OCI-LY1 (cell line): ENCODE results near the gene SAMD11.

Experiments
- H2AFZ ChIP-seq: fragments of 200-600 bp; sonication (generic), shearing (Covaris generic); 2 replicates; pipeline ENCODE4 v1.6.0; 2014; ENCODE audit warnings: antibody characterized with exemption, mild to moderate bottlenecking, low read length
- H3F3A ChIP-seq: fragments of 200-600 bp; sonication (generic), shearing (Covaris generic); 2 replicates; pipeline ENCODE4 v1.6.0; 2014; ENCODE audit warnings: mild to moderate bottlenecking, antibody characterized with exemption, low read length, moderate library complexity; ENCODE audit not compliant: insufficient read depth
- H3K27ac ChIP-seq: fragments of 200-600 bp; sonication (generic); 2 replicates; pipeline ENCODE4 v1.5.1; 2014; ENCODE audit warnings: low read length, mixed run types, mild to moderate bottlenecking, low read depth; ENCODE audit not compliant: poor library complexity, severe bottlenecking
- H3K27me3 ChIP-seq: fragments of 200-600 bp; sonication (generic); 2 replicates; pipeline ENCODE4 v1.6.0; 2014; ENCODE audit warnings: antibody characterized with exemption, mild to moderate bottlenecking, low read length, moderate library complexity; ENCODE audit not compliant: insufficient read depth
- H3K36me3 ChIP-seq: fragments of 200-600 bp; sonication (generic); 2 replicates; pipeline ENCODE4 v1.6.1; 2014; ENCODE audit warnings: mild to moderate bottlenecking, antibody characterized with exemption, low read length, moderate library complexity, mixed read lengths; ENCODE audit not compliant: insufficient read depth
- H3K4me1 ChIP-seq: fragments of 200-600 bp; sonication (generic); 2 replicates; pipeline ENCODE4 v1.5.1; 2014; ENCODE audit warnings: mild to moderate bottlenecking, low read length, moderate library complexity; ENCODE audit not compliant: insufficient read depth, severe bottlenecking
- H3K4me2 ChIP-seq: fragments of 200-600 bp; sonication (generic), shearing (Covaris generic); 2 replicates; pipeline ENCODE4 v1.6.1; 2014; ENCODE audit warnings: low read length
- H3K4me3 ChIP-seq: fragments of 200-600 bp; sonication (generic); 2 replicates; pipeline ENCODE4 v1.5.1; 2014; ENCODE audit warnings: low read length, low read depth, mild to moderate bottlenecking, mixed read lengths; ENCODE audit not compliant: poor library complexity, severe bottlenecking
- H3K79me2 ChIP-seq: fragments of 200-600 bp; shearing (Covaris generic); 2 replicates; pipeline ENCODE4 v1.6.1; 2016; ENCODE audit warnings: mixed run types, low read length, mixed read lengths; ENCODE audit not compliant: insufficient read depth
- H3K9ac ChIP-seq: fragments of 200-600 bp; sonication (generic), shearing (Covaris generic); 2 replicates; pipeline ENCODE4 v1.6.1; 2014; ENCODE audit warnings: mild to moderate bottlenecking, low read length, mixed read lengths
- H3K9me2 ChIP-seq: fragments of 200-600 bp; sonication (generic), shearing (Covaris generic); 2 replicates; pipeline ENCODE4 v1.6.1; 2014; ENCODE audit warnings: low read depth, mild to moderate bottlenecking, low read length, mixed read lengths
- H3K9me3 ChIP-seq: fragments of 200-600 bp; shearing (Covaris generic); 2 replicates; pipeline ENCODE4 v1.6.1; 2014; ENCODE audit warnings: low read length, mixed read lengths
- H4K20me1 ChIP-seq: fragments of 200-600 bp; sonication (generic), shearing (Covaris generic); 2 replicates; pipeline ENCODE4 v1.6.0; 2016; ENCODE audit warnings: mild to moderate bottlenecking, low read length; ENCODE audit not compliant: insufficient read depth
- EZH2 ChIP-seq: fragments of 200-600 bp; sonication (generic), shearing (Covaris generic); IDR thresholded peaks from 2 replicates; pipeline ENCODE4 v1.8.0; 2017; ENCODE audit warnings: borderline replicate concordance, mixed run types, mild to moderate bottlenecking, antibody characterized with exemption, low read length, moderate library complexity, mixed read lengths
- TF ChIP-seq, protein P1 (sequence below): fragments of 200-600 bp; sonication (generic), shearing (Covaris generic); IDR thresholded peaks from 2 replicates; pipeline ENCODE4 v1.5.1; 2017; ENCODE audit warnings: mild to moderate bottlenecking, antibody characterized with exemption, low read length, moderate library complexity, mixed read lengths

SAMD11 gene

DNA sequence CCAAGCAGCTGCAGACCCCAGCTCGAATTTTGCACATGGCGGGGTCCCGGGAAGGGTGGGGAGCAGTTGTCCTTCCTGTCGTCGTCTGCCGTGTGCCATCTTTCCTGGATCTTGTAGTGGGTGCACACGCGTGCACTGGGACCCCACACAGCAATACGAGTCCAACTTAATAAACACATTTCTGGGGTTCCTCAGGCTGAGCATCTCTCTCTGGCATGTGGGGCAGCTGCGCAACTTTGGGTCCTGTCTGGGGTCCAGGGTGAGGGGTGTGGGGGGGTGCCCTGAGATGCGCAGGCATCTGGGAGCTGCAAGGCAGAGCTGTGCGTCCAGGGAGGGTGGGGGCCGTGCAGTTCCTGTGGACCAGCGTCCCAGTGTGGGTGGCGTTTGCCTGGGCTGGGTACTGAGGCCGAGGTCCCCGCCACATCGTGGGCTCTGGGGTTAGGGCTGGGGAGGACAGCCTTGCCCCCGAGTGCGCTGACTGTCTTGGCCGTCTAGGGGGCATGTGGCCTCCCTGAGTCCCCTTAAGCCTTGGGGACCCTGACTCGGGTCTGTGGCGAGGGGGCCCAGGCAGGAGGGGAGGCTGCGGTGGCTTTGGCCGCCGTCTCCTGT lies 41.9 kb downstream of the SAMD11 start:
- Histone ChIP-seq H3F3A (no peaks in the 10 kb centered on the region), H3K36me3 (no peaks in the 10 kb centered on the region; the same call in 1 of the 2 replicates), H3K9ac (no peak overlapping the region), H3K27me3 (no peaks in the 10 kb centered on the region; the same call in 1 of the 2 replicates), H3K4me2 (no peak overlapping the region), H3K79me2 (no peaks in the 10 kb centered on the region), H3K9me3 (no peaks in the 10 kb centered on the region), H3K9me2 (no peaks in the 10 kb centered on the region), H2AFZ (no peak overlapping the region), H3K4me1 (peaks cover 22% of the 10 kb centered on the region), H3K27ac (no peak overlapping the region), H3K4me3 (no peak overlapping the region), H4K20me1 (no peaks in the 10 kb centered on the region)
- no peak for TF ChIP-seq EZH2
- TF ChIP-seq, protein P1, sequence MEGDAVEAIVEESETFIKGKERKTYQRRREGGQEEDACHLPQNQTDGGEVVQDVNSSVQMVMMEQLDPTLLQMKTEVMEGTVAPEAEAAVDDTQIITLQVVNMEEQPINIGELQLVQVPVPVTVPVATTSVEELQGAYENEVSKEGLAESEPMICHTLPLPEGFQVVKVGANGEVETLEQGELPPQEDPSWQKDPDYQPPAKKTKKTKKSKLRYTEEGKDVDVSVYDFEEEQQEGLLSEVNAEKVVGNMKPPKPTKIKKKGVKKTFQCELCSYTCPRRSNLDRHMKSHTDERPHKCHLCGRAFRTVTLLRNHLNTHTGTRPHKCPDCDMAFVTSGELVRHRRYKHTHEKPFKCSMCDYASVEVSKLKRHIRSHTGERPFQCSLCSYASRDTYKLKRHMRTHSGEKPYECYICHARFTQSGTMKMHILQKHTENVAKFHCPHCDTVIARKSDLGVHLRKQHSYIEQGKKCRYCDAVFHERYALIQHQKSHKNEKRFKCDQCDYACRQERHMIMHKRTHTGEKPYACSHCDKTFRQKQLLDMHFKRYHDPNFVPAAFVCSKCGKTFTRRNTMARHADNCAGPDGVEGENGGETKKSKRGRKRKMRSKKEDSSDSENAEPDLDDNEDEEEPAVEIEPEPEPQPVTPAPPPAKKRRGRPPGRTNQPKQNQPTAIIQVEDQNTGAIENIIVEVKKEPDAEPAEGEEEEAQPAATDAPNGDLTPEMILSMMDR = no peak

DNA sequence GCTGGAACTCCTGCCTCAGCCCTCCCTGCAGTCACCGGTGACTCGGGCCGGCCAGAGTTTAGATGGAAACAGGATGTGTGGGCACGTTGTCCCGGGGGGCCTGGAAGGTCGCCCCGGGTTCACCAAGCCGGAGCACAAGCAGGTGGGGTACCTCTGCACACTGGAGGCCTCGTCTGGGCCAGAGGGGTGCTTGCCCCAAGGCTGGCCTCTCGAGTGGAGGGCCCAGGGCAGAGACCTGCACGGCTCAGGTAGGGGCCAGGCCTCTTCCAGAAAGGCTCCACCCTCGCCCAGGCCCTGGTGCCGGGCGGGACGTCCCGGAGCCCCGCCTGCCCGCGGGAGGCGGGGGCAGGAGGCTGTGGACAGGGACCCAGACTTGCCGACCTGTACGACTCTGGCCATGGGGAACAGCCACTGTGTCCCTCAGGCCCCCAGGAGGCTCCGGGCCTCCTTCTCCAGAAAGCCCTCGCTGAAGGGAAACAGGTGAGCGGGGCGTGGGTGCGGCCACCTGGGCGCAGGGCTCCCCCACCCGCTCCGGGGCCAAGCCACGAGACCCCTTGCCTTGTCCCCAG lies 42.5 kb downstream of the SAMD11 start, which contains the start of gene PLEKHN1:
Gene PLEKHN1, plus strand, starts transcription at position 348 of the 569 bp plus-strand sequence. Its CDS starts 50 bp downstream, at position 398.
- Histone ChIP-seq H4K20me1 (no peaks in the 10 kb centered on the region), H3K79me2 (no peaks in the 10 kb centered on the region), H3K9me3 (no peaks in the 10 kb centered on the region), H3K27me3 (no peaks in the 10 kb centered on the region; the same call in 1 of the 2 replicates), H3K27ac (no peak within 1 kb of the TSS), H3K4me2 (peak within 1 kb of the TSS; percentile 76), H3K9ac (peak within 1 kb of the TSS; percentile 33; the same call in 1 of the 2 replicates), H3K36me3 (no peaks in the 10 kb centered on the region; the same call in 1 of the 2 replicates), H3K4me3 (peak within 1 kb of the TSS; percentile 57), H3K9me2 (no peaks in the 10 kb centered on the region), H3K4me1 (peaks cover 20% of the 10 kb centered on the region), H2AFZ (no peak within 1 kb of the TSS), H3F3A (no peaks in the 10 kb centered on the region)
- no peak for TF ChIP-seq EZH2
- TF ChIP-seq, protein P1 = no peak

DNA sequence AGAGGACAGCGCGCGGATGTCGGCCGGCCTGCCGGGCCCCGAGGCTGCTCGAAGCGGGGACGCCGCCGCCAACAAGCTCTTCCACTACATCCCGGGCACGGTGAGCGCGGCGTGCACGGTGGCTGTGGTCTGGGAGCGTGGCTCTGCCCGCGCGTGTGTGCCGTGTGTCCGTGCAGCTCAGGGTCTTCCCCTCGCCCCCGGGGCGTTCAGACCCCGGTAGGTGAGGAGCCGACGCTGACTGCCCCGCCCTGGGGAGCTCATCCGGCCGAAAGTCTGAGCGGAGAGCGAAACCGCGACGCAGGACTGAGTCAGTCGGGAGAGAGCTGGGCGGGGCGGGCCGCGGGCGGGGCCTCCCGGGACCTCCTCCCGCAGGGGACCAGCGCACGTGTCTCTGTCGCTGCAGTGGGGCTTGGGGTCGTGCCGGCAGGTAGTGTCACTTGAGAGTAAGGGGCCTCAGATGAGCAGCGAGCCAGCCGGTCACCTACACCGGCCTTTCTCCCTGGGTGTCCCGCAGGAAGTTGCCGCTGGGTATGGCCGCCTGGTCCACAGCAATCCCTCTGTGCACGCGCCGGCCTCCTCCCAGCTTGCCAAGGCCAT lies 43.1 kb downstream of the SAMD11 start:
- peak overlapping the region; percentile 33; the same call in 1 of the 2 replicates for H3K9ac ChIP-seq
- TF ChIP-seq EZH2 = no peak
- TF ChIP-seq, protein P1 = no peak

More for the DNA sequence above, 43.1 kb downstream of the SAMD11 start:
- H3K79me2 ChIP-seq = no peaks in the 10 kb centered on the region
- no peaks in the 10 kb centered on the region for H3K9me3 ChIP-seq
- H2AFZ ChIP-seq = no peak overlapping the region
- H3K4me1 ChIP-seq = peaks cover 14% of the 10 kb centered on the region
- H3F3A ChIP-seq = no peaks in the 10 kb centered on the region
- H4K20me1 ChIP-seq = no peaks in the 10 kb centered on the region
- no peak overlapping the region for H3K27ac ChIP-seq
- H3K4me3 ChIP-seq = peak overlapping the region; percentile 57
- no peaks in the 10 kb centered on the region for H3K9me2 ChIP-seq
- no peaks in the 10 kb centered on the region; the same call in 1 of the 2 replicates for H3K36me3 ChIP-seq
- H3K4me2 ChIP-seq = peak overlapping the region; percentile 76
- H3K27me3 ChIP-seq = no peaks in the 10 kb centered on the region; the same call in 1 of the 2 replicates
